ENCODE data around the gene LIPC. TPM values are rescaled to one million over a fixed set of nuclear protein-coding genes. Genes with fewer than 3 reads are reported as not detected.

Gene LIPC
- total and polyA plus RNA-seq, 12 donors = 0.22 to 1.3 (median 0.42) TPM; not detected in 1

DNA sequence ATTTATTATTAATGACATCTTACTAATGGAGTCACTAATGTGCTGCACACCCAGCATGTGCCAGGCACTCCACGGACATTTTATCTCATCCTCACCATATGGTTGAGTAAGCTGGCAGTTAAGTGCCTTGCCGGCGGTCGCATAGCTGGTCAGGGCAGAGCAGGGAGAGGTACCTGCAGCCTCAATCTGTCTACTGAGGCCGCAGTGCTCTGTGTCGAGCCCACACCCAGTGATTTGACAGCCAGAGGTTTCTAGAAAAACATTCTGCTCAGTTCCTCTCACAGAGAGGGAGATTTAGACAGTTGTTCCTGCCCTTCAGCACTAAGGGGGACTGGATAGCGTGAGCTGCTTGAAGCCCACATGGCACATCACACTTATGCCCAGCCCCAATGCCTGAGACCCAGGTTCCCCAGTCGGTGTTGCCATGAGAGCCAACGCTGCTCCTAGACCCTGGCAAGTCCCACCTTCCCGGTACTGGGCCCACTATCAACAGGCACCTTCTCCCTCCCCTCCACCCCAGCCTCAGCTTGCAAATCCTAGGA is 2.6 kb downstream of the LIPC start:
- no peak overlapping the region for H3K4me3 ChIP-seq
- peaks cover 2 to 28% (median 18%) of the 10 kb centered on the region in 9 donors for H3K4me1 ChIP-seq
- H3K27ac ChIP-seq = no peak overlapping the region
- DNase-seq (no peak), ATAC-seq (no peak)
- WGBS, 2 donors = 85% methylated on average over 10 of the region's 10 CpGs
- TF ChIP-seq, protein P1, sequence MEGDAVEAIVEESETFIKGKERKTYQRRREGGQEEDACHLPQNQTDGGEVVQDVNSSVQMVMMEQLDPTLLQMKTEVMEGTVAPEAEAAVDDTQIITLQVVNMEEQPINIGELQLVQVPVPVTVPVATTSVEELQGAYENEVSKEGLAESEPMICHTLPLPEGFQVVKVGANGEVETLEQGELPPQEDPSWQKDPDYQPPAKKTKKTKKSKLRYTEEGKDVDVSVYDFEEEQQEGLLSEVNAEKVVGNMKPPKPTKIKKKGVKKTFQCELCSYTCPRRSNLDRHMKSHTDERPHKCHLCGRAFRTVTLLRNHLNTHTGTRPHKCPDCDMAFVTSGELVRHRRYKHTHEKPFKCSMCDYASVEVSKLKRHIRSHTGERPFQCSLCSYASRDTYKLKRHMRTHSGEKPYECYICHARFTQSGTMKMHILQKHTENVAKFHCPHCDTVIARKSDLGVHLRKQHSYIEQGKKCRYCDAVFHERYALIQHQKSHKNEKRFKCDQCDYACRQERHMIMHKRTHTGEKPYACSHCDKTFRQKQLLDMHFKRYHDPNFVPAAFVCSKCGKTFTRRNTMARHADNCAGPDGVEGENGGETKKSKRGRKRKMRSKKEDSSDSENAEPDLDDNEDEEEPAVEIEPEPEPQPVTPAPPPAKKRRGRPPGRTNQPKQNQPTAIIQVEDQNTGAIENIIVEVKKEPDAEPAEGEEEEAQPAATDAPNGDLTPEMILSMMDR (IDR thresholded peaks at IDR 0.05) = no peak
- intact Hi-C loops (cut with DNase I) = loop anchor here in 4 of 10 donors (10.0 kb wide), 3 partner anchors 160 to 320 kb away; partner anchors contain the start of gene ADAM10 (in 2 of the 4)
- H3K9me3 ChIP-seq = no peaks in the 10 kb centered on the region
- H3K36me3 ChIP-seq = no peaks in the 10 kb centered on the region
- no peaks in the 10 kb centered on the region for H3K27me3 ChIP-seq

DNA sequence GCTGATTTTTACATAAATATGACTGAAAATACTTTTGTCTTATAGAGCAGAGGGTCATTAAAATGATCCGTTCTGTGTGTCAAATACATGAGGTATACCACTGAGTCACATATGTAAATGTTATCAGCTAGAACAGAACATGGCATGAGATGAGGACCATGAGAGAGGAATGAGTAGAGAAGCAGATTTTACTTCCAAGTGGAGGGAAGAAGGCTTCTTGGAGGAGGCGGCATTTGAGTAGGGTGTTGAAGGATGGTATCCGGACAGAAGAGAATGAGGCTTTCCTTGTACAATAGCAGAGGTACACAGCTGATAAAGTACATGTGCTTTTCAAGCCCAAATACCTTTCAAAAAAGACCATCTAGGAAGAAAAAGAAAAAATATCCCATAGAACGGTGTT is 4.8 kb downstream of the LIPC start:
- Histone ChIP-seq H3K36me3 (no peaks in the 10 kb centered on the region), H3K4me1 (peaks cover 19 to 49% (median 39%) of the 10 kb centered on the region in 9 donors), H3K27ac (no peak overlapping the region), H3K4me3 (no peak overlapping the region), H3K9me3 (no peaks in the 10 kb centered on the region), H3K27me3 (no peaks in the 10 kb centered on the region)
- DNase-seq (no peak), ATAC-seq (no peak)
- TF ChIP-seq, protein P1 (IDR thresholded peaks at IDR 0.05) = no peak
- intact Hi-C loops (cut with DNase I) = loop anchor here in 5 of 10 donors (5.0 to 10.0 kb wide), 4 partner anchors 162 to 318 kb away; partner anchors contain the start of gene ADAM10 (in 2 of the 5)
- 96 to 97% methylated on average over 4 of the region's 4 CpGs for WGBS, 2 donors

DNA sequence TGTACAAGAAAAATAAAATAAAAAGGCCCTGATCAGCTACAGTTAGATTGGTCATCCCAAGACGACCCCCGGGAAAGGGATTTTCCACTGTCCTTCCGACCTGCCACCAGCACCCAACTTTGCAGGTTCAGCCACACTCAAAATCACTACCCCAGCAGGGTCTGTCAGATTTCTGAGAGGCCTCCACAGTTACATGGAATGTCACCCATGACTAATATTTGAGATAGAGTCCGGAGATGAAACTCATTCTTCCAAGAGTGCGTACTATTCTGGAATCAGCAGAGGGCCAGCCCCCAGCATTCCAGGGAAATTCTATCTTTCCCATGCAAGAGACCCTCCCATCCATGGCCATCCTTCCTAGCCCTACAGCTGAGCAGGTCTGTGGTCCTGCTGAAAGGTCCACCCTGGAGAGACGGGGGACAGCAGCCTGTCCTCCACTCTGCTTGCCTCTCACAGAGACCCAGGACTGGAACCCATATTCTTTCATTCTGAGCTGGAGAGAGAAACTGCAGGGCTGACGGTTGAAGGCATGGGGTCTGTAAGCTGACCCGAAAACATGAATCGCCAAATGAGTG is 5.8 kb downstream of the LIPC start:
- ATAC-seq = no peak
- Histone ChIP-seq H3K9me3 (no peaks in the 10 kb centered on the region), H3K4me1 (peaks cover 23 to 55% (median 47%) of the 10 kb centered on the region in 9 donors), H3K27ac (no peak overlapping the region), H3K4me3 (no peak overlapping the region), H3K27me3 (no peaks in the 10 kb centered on the region), H3K36me3 (no peaks in the 10 kb centered on the region)
- 97 to 98% methylated on average over 9 of the region's 9 CpGs for WGBS, 2 donors
- intact Hi-C loops (cut with DNase I) = loop anchor here in 5 of 10 donors (5.0 to 10.0 kb wide), 4 partner anchors 163 to 317 kb away; partner anchors contain the start of gene ADAM10 (in 2 of the 5)
- DNase-seq = no peak
- TF ChIP-seq, protein P1 (IDR thresholded peaks at IDR 0.05) = no peak

DNA sequence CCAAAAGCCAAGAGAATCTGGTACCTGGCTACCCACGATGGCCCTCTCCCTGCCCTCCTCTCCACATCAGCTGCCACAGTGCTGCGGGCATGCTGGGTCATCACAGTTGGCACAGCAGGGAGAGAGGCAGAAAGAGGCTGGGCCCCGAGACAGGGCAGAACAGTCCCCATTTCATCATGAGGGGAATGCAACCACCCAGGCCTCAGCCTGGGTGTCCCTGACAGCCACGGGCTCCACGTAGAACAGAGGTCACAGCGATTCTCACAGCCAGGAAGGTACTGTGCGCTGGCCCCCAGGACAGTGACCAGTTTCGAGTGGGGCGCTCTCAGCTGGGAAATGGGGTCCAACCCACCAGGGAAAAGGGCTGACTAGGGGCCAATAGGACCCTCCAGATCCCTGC is 6.3 kb downstream of the LIPC start:
- 95 to 97% methylated on average over 9 of the region's 9 CpGs for WGBS, 2 donors
- no peaks in the 10 kb centered on the region for H3K9me3 ChIP-seq
- DNase-seq (no peak), ATAC-seq (no peak)
- TF ChIP-seq, protein P1 (IDR thresholded peaks at IDR 0.05) = no peak
- no peaks in the 10 kb centered on the region for H3K36me3 ChIP-seq
- intact Hi-C loops (cut with DNase I) = loop anchor here in 5 of 10 donors (5.0 to 10.0 kb wide), 4 partner anchors 163 to 317 kb away; partner anchors contain the start of gene ADAM10 (in 2 of the 5)
- H3K4me1 ChIP-seq = peaks cover 23 to 55% (median 47%) of the 10 kb centered on the region in 9 donors
- H3K27me3 ChIP-seq = no peaks in the 10 kb centered on the region
- no peak overlapping the region for H3K4me3 ChIP-seq
- peak overlapping the region in 3 of 10 donors; percentile 6 to 87 (median 86) for H3K27ac ChIP-seq

Measured in heart right ventricle (tissue), 16 donors.